PC-3 (cell line): ENCODE data around the gene NBAS.

ENCODE experiments used
- CTCF ChIP-seq: fragments of 300-600 bp; sonication (generic); conservative IDR thresholded peaks from 2 replicates; pipeline ENCODE4 v1.5.1; 2017; ENCODE audit warnings: antibody characterized with exemption, low read depth, mild to moderate bottlenecking, low read length
- EZH2 ChIP-seq: fragments of 300-600 bp; sonication (generic); IDR thresholded peaks from one replicate; pipeline ENCODE4 v1.6.1; 2017; ENCODE audit warnings: antibody characterized with exemption, mild to moderate bottlenecking, low read length; ENCODE audit not compliant: unreplicated experiment
- EZH2phosphoT487 ChIP-seq: fragments of 300-600 bp; sonication (generic); IDR thresholded peaks from 2 replicates; pipeline ENCODE4 v1.6.1; 2018; ENCODE audit warnings: mild to moderate bottlenecking, antibody characterized with exemption, low read length, borderline replicate concordance

GRCh38 chr2:15269043-15269442 is 292.1 kb downstream of the NBAS start:
- TF ChIP-seq CTCF (0 out of 2 replicates have a peak, but pooled peaks have one; percentile 12), EZH2 (no peak), EZH2phosphoT487 (no peak)
